GM12878 (cell line): ENCODE measurements around the gene STK32A. TPM values are rescaled to one million over a fixed set of nuclear protein-coding genes. Genes with fewer than 3 reads are reported as not detected.

Source experiments
- ATAC-seq: fragments of 200-7000 bp; cut with Tn5 transposase; 3 replicates; pipeline ENCODE4 v1.9.1; 2020; ENCODE audit warnings: mild to moderate bottlenecking, moderate library complexity
- BruUV-seq: library from RNA; stranded (reverse); fragments of 400-500 nt; replicated peaks from 2 replicates; lab custom pipeline; 2021; lab: Mats Ljungman, UMichigan
- CTCF ChIA-PET: fragments of 300-600 bp; sonication (Branson Sonifier 250); formaldehyde crosslinking; extraction: SDS; loops from one replicate; lab custom pipeline; 2021; ENCODE audit warnings: inconsistent platforms; lab: Yijun Ruan, JAX
- POLR2A ChIA-PET: fragments of 350-600 bp; formaldehyde crosslinking; extraction: SDS; loops from one replicate; lab custom pipeline; 2021; ENCODE audit warnings: inconsistent platforms; lab: Charles Lee
- RAD21 ChIA-PET: fragments of 300-600 bp; sonication (Branson Sonifier 250); formaldehyde crosslinking; loops from one replicate; lab custom pipeline; 2023; ENCODE audit warnings: antibody characterized with exemption; ENCODE audit not compliant: unreplicated experiment; lab: Charles Lee
- SMC1A ChIA-PET: fragments of 300-600 bp; sonication (Branson Sonifier 250); formaldehyde crosslinking; loops from one replicate; lab custom pipeline; 2023; ENCODE audit not compliant: unreplicated experiment, uncharacterized antibody; lab: Charles Lee
- DNase-seq: peaks from one replicate; pipeline ENCODE4 v3.0.0-alpha.2; 2011; ENCODE audit warnings: low read depth, low spot score
- FAIRE-seq: peaks from 3 replicates; lab custom pipeline; 2011; peaks lifted over from hg19 to GRCh38; lab: Jason Lieb, UNC
- H2AFZ ChIP-seq: 2 replicates; pipeline ENCODE4 v1.6.0; 2011; ENCODE audit warnings: low read depth, low read length, control low read depth; ENCODE audit not compliant: control insufficient read depth
- H3K27ac ChIP-seq: 2 replicates; pipeline ENCODE4 v1.5.1; 2011; ENCODE audit warnings: control low read depth; ENCODE audit not compliant: control insufficient read depth, insufficient read depth
- H3K27me3 ChIP-seq, 2 experiments: replicated peaks in 1 of 2; 2 replicates each; pipeline versions ENCODE4 v1.6.0 to v1.6.1; 2011; ENCODE audit warnings: low read length in 1 of 2; ENCODE audit not compliant: control insufficient read depth in 2 of 2, insufficient read depth in 2 of 2
- H3K36me3 ChIP-seq, 2 experiments: 2 replicates each; pipeline ENCODE4 v1.5.1; 2011; ENCODE audit warnings: low read length in 1 of 2; ENCODE audit not compliant: control insufficient read depth in 2 of 2, insufficient read depth in 2 of 2
- H3K4me1 ChIP-seq: 2 replicates; pipeline ENCODE4 v1.6.1; 2011; ENCODE audit warnings: mild to moderate bottlenecking, low read length, moderate library complexity, mixed read lengths; ENCODE audit not compliant: control insufficient read depth, insufficient read depth
- H3K4me2 ChIP-seq: 2 replicates; pipeline ENCODE4 v1.6.0; 2011; ENCODE audit warnings: control low read depth; ENCODE audit not compliant: control insufficient read depth, insufficient read depth
- H3K4me3 ChIP-seq: fragments of 200-600 bp; sonication (generic); 2 replicates; pipeline ENCODE4 v1.5.1; 2016
- H3K79me2 ChIP-seq: 2 replicates; pipeline ENCODE4 v1.6.0; 2011; ENCODE audit warnings: low read length; ENCODE audit not compliant: control insufficient read depth, insufficient read depth
- H3K9ac ChIP-seq: 2 replicates; pipeline ENCODE4 v1.8.0; 2011; ENCODE audit warnings: low read length, control low read depth, mixed read lengths; ENCODE audit not compliant: control insufficient read depth, insufficient read depth
- H3K9me3 ChIP-seq: replicated peaks from 3 replicates; pipeline ENCODE4 v1.5.1; 2011; ENCODE audit warnings: mild to moderate bottlenecking, low read length; ENCODE audit not compliant: control insufficient read depth, insufficient read depth
- H4K20me1 ChIP-seq: 2 replicates; pipeline ENCODE4 v1.6.0; 2011; ENCODE audit not compliant: control insufficient read depth, insufficient read depth
- BCL11A ChIP-seq: IDR thresholded peaks from 2 replicates; pipeline ENCODE4 v1.6.1; 2011; ENCODE audit warnings: low read depth, low read length
- ESRRA ChIP-seq: IDR thresholded peaks from 2 replicates; pipeline ENCODE4 v1.6.1; 2012; ENCODE audit warnings: mild to moderate bottlenecking, low read length, improper control_type of control experiment
- ETV6 ChIP-seq, 2 experiments: fragments of 450-650 bp in 1 of 2; IDR thresholded peaks in 1 of 2; conservative IDR thresholded peaks in 1 of 2; 2 replicates each; pipeline ENCODE4 v1.6.1; 2014; ENCODE audit warnings: antibody characterized with exemption in 1 of 2, borderline replicate concordance in 1 of 2, low read depth in 1 of 2, mild to moderate bottlenecking in 1 of 2, moderate library complexity in 1 of 2
- HCFC1 ChIP-seq: fragments of 150-350 bp; IDR thresholded peaks from 2 replicates; pipeline ENCODE4 v1.6.1; 2014; ENCODE audit warnings: low read length
- KDM1A ChIP-seq: fragments of 200-600 bp; sonication (generic); IDR thresholded peaks from 2 replicates; pipeline ENCODE4 v1.6.1; 2016; ENCODE audit warnings: borderline replicate concordance
- MEF2A ChIP-seq: IDR thresholded peaks from 2 replicates; pipeline ENCODE4 v1.6.1; 2011; ENCODE audit warnings: low read depth, mild to moderate bottlenecking, low read length, moderate library complexity; ENCODE audit not compliant: insufficient read depth
- WGBS: methylation state at CpG from one replicate; pipeline ENCODE4 v1.1.6; 2016; ENCODE audit warnings: low lambda C conversion rate; ENCODE audit not compliant: insufficient replicate concordance, insufficient coverage; ENCODE audit errors: missing lambda C conversion rate; 5-methylcytosine and 5-hydroxymethylcytosine counted together
- in situ Hi-C: fragments of 300-500 bp; cut with MboI; formaldehyde crosslinking; loops from 9 replicates; pipeline ENCODE4 v1.14.3; 2018; ENCODE audit warnings: mixed read lengths
- intact Hi-C: fragments of 100-400 bp; cut with micrococcal nuclease; formaldehyde crosslinking; loops from one replicate; pipeline ENCODE4 v1.14.2; 2022; ENCODE audit not compliant: unreplicated experiment
- polyA plus RNA-seq, 11 experiments: library from polyadenylated mRNA; depleted of rRNA in 4 of 11; unstranded in 6 of 11; stranded (reverse) in 5 of 11; fragments of >200 nt; fragmentation: Nextera tagmentation in 4 of 11; fragmentation: Illumina TruSeq in 1 of 11; extraction: Ambion mirVana in 4 of 11; extraction: Trizol in 1 of 11; gene quantifications; 1 replicate in 1 of 11; 2 replicates in 10 of 11; pipeline versions ENCODE4 v1.2.1 to v1.2.3, GENCODE V29; 2011 to 2016; ENCODE audit warnings: inconsistent platforms in 2 of 11, missing spikeins in 2 of 11, low read depth in 1 of 11
- total RNA-seq, 4 experiments: library from RNA; depleted of rRNA in 3 of 4; stranded (reverse); fragments of >200 nt in 3 of 4; fragmentation: Illumina TruSeq in 1 of 4; extraction: Trizol in 1 of 4; gene quantifications; 2 replicates each; pipeline versions ENCODE4 v1.2.1 to v1.2.3, GENCODE V29; 2013 to 2021
- TF ChIP-seq, protein P1 (sequence below): fragments of 450-650 bp; IDR thresholded peaks from 2 replicates; pipeline ENCODE4 v1.6.1; 2017; ENCODE audit warnings: low read depth, mild to moderate bottlenecking, moderate library complexity
- TF ChIP-seq, protein P2 (sequence below): IDR thresholded peaks from 2 replicates; pipeline ENCODE4 v1.6.1; 2012; ENCODE audit warnings: mild to moderate bottlenecking, low read depth, low read length
- TF ChIP-seq, protein P3 (sequence below), 3 experiments: IDR thresholded peaks in 2 of 3; conservative IDR thresholded peaks in 1 of 3; 2 replicates each; pipeline ENCODE4 v1.5.1; 2011; ENCODE audit warnings: low read depth in 3 of 3, low read length in 3 of 3, mild to moderate bottlenecking in 3 of 3, control low read depth in 2 of 3, moderate library complexity in 2 of 3, inconsistent platforms in 1 of 3, mixed read lengths in 1 of 3; ENCODE audit not compliant: control insufficient read depth in 2 of 3, insufficient read depth in 1 of 3; ENCODE audit errors: extremely low read depth in 1 of 3

The STK32A gene
- total and polyA plus RNA-seq, 10 of the 15 experiments (the other 5 are each of a cell fraction or from before 2014, with no cell fraction given), result under 0.01 to 0.10 TPM; not detected in 8

DNA sequence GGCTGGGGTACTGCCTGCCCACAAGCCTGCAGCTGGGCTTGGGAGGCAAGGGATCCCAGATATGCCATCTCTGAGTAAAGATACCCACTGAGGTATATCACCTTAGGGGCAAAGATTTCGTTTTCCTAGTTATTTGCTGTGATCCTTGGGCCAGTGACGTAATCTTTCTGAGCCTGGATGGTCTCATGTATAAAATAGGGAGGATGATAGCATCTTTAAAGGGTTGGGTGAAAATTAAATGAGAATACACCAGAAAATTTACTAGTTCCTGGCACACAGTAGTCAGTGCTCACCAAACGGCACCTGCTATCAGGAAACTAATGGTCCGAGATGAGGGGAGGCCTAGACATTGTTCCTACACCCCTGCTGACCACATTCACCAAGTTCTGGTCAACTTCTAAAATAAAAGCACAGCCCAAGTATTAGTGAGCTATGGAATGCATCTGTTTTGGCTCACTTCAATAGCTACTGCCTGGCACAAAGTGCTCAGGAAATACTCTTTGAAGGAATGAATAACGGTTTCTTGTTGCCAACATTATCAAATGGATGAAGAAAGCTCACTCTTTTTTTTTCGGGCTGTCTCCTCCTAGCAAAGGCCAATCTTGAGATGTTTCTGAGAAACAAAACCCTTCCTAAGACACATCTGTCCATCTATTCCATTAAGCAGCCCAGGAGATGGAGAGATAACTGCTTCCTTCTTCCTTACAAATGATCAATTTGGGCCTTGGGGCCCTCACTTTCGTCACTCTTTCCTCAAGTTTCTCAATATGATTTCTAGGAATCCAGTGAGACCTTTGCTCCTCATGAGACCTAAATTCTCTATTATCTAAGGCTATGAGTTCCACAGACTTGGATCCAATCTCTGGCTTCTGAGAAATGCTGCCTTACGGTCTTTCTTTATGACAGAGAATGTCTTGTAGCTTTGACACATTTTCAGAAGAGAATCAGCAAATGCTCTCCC lies 176.8 kb downstream of the STK32A start:
- in situ Hi-C loops (no loop called here), intact Hi-C loops (no loop called here)
- H2AFZ ChIP-seq, result no peak overlapping the region
- H3K4me1 ChIP-seq, result no peaks in the 10 kb centered on the region
- POLR2A ChIA-PET, result no interaction called here
- FAIRE-seq (no peak), ATAC-seq (no peak), DNase-seq (no peak)
- RAD21 ChIA-PET, result no interaction called here
- no peak overlapping the region for H3K4me3 ChIP-seq
- no peaks in the 10 kb centered on the region for H4K20me1 ChIP-seq
- H3K9me3 ChIP-seq, result no peaks in the 10 kb centered on the region
- 23% methylated on average over 8 of the region's 8 CpGs for WGBS
- SMC1A ChIA-PET, result no interaction called here
- TF ChIP-seq, protein P1, sequence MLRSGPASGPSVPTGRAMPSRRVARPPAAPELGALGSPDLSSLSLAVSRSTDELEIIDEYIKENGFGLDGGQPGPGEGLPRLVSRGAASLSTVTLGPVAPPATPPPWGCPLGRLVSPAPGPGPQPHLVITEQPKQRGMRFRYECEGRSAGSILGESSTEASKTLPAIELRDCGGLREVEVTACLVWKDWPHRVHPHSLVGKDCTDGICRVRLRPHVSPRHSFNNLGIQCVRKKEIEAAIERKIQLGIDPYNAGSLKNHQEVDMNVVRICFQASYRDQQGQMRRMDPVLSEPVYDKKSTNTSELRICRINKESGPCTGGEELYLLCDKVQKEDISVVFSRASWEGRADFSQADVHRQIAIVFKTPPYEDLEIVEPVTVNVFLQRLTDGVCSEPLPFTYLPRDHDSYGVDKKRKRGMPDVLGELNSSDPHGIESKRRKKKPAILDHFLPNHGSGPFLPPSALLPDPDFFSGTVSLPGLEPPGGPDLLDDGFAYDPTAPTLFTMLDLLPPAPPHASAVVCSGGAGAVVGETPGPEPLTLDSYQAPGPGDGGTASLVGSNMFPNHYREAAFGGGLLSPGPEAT, result no peak
- TF ChIP-seq, protein P2, sequence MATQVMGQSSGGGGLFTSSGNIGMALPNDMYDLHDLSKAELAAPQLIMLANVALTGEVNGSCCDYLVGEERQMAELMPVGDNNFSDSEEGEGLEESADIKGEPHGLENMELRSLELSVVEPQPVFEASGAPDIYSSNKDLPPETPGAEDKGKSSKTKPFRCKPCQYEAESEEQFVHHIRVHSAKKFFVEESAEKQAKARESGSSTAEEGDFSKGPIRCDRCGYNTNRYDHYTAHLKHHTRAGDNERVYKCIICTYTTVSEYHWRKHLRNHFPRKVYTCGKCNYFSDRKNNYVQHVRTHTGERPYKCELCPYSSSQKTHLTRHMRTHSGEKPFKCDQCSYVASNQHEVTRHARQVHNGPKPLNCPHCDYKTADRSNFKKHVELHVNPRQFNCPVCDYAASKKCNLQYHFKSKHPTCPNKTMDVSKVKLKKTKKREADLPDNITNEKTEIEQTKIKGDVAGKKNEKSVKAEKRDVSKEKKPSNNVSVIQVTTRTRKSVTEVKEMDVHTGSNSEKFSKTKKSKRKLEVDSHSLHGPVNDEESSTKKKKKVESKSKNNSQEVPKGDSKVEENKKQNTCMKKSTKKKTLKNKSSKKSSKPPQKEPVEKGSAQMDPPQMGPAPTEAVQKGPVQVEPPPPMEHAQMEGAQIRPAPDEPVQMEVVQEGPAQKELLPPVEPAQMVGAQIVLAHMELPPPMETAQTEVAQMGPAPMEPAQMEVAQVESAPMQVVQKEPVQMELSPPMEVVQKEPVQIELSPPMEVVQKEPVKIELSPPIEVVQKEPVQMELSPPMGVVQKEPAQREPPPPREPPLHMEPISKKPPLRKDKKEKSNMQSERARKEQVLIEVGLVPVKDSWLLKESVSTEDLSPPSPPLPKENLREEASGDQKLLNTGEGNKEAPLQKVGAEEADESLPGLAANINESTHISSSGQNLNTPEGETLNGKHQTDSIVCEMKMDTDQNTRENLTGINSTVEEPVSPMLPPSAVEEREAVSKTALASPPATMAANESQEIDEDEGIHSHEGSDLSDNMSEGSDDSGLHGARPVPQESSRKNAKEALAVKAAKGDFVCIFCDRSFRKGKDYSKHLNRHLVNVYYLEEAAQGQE, result no peak
- TF ChIP-seq HCFC1 (no peak), ESRRA (no peak), ETV6 (conservative IDR thresholded peaks at IDR 0.05 in 1 of 2, IDR thresholded peaks at IDR 0.05 in 1 of 2; ENCODE audit: borderline replicate concordance in 1 of 2, low read depth in 1 of 2) (no peak), KDM1A (no peak), BCL11A (no peak), MEF2A (no peak)
- TF ChIP-seq, protein P3, sequence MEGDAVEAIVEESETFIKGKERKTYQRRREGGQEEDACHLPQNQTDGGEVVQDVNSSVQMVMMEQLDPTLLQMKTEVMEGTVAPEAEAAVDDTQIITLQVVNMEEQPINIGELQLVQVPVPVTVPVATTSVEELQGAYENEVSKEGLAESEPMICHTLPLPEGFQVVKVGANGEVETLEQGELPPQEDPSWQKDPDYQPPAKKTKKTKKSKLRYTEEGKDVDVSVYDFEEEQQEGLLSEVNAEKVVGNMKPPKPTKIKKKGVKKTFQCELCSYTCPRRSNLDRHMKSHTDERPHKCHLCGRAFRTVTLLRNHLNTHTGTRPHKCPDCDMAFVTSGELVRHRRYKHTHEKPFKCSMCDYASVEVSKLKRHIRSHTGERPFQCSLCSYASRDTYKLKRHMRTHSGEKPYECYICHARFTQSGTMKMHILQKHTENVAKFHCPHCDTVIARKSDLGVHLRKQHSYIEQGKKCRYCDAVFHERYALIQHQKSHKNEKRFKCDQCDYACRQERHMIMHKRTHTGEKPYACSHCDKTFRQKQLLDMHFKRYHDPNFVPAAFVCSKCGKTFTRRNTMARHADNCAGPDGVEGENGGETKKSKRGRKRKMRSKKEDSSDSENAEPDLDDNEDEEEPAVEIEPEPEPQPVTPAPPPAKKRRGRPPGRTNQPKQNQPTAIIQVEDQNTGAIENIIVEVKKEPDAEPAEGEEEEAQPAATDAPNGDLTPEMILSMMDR (IDR thresholded peaks at IDR 0.05 in 2 of 3, conservative IDR thresholded peaks at IDR 0.05 in 1 of 3; ENCODE audit: control insufficient read depth in 2 of 3, extremely low read depth in 1 of 3, insufficient read depth in 1 of 3, low read depth in 3 of 3, low read length in 3 of 3), result no peak
- H3K9ac ChIP-seq, result no peak overlapping the region
- BruUV-seq, result no TSS peak
- CTCF ChIA-PET, result interaction anchor here (0.6 to 1.1 kb wide), 3 partner anchors 11 to 744 kb away, joined by 3 read pairs; no protein-coding TSS in a partner anchor
- H3K36me3 ChIP-seq, result no peaks in the 10 kb centered on the region
- H3K4me2 ChIP-seq, result no peak overlapping the region
- no peaks in the 10 kb centered on the region for H3K27me3 ChIP-seq
- H3K27ac ChIP-seq, result no peak overlapping the region
- H3K79me2 ChIP-seq, result no peaks in the 10 kb centered on the region
